GM04504 (cell line): ENCODE results near the gene IL17RC.
"Not testable (repeated sequence)": the region's sequence is repeated elsewhere in the genome, so short reads cannot be mapped to it uniquely, and the experiment has no call there.

Experiments
- DNase-seq: peaks from one replicate; pipeline ENCODE4 v3.0.0-alpha.2; 2012; ENCODE audit warnings: low read depth

IL17RC gene

DNA sequence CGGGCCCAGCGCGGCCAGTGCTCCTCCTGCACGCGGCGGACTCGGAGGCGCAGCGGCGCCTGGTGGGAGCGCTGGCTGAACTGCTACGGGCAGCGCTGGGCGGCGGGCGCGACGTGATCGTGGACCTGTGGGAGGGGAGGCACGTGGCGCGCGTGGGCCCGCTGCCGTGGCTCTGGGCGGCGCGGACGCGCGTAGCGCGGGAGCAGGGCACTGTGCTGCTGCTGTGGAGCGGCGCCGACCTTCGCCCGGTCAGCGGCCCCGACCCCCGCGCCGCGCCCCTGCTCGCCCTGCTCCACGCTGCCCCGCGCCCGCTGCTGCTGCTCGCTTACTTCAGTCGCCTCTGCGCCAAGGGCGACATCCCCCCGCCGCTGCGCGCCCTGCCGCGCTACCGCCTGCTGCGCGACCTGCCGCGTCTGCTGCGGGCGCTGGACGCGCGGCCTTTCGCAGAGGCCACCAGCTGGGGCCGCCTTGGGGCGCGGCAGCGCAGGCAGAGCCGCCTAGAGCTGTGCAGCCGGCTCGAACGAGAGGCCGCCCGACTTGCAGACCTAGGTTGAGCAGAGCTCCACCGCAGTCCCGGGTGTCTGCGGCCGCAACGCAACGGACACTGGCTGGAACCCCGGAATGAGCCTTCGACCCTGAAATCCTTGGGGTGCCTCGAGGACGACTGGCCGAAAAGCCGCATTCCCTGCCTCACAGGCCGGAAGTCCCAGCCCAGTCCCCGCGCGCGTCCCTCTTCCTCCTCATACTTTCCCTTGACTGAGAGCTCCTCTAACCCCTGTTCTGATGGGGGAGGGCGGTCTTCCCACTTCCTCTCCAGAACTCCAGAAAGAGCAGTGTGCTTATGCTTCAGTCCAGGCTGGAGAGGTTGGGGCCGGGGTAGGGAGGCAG is 1.4 kb upstream of the IL17RC start:
- peak; percentile 25 for DNase-seq

DNA sequence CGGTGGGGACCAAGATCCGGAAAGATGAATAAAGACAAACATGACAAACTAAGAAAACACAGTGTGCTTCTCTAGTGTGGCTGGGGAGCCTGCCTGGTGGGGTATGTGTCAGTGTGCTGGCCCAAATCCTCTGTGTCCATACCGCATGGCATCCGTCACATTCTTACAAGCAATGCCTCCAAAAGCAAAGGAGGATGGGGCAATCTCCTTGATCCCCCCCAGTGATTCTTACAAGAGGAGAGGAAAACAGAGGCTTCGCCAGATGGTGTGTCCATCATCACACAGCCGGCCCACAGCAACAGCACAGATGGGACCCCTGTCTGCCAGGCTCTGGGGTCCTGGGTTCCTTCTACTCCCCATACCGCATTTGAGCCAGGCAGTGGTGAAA is 558 bp upstream of the IL17RC start:
- DNase-seq: no peak

DNA sequence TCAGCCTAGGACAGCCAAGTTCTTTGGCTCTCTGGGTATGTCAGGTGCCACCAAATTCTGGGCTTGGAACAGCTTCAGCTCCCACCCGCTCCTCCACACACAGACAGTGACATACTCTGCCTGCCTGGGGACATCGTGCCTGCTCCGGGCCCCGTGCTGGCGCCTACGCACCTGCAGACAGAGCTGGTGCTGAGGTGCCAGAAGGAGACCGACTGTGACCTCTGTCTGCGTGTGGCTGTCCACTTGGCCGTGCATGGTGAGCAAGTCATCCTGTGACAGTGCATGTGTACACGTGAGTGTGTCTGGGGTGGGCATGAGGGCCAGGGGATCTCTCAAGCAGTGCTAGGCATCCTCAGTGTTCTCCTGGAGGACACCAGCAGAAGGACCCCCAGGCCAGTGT is 922 bp downstream of the IL17RC start:
- DNase-seq: no peak

DNA sequence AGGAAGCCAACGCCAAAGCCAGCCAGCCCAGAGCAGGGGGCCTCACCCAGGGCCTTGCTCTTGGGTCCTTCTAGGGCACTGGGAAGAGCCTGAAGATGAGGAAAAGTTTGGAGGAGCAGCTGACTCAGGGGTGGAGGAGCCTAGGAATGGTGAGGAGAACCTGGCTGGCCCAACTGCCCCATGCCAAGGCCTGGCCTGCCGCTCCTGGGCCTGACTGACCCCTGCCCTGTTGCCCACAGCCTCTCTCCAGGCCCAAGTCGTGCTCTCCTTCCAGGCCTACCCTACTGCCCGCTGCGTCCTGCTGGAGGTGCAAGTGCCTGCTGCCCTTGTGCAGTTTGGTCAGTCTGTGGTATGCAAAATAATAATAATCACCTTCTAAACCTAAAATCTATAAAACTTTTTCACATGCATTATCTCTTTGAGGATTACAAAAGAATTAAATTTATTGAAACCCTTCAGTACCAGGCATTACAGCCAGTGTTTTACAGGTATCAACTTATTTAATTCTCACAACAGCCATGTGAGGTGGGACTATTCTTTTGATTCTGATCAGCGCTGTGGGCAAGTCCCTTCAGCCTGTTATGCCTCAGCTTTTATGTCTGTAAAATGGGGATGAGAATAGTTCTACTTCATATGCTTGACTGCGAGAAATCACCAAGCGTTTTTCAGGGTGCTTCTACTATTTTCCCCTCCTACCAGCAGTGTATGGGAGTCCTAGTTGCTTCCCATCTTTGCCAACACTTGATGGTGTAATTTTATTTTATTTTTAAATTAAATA is 1.6 kb downstream of the IL17RC start:
- DNase-seq: no peak

DNA sequence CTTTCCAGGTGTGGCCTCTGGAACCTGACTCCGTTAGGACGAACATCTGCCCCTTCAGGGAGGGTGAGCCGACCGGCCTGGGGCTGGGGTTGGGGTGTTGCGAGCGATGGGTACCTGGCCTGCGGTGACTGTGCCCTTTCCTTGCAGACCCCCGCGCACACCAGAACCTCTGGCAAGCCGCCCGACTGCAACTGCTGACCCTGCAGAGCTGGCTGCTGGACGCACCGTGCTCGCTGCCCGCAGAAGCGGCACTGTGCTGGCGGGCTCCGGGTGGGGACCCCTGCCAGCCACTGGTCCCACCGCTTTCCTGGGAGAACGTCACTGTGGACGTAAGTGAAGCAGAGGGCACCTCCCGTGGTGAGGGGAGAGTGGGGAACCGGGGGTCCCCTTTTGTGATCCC is 11.3 kb downstream of the IL17RC start:
- no peak for DNase-seq

DNA sequence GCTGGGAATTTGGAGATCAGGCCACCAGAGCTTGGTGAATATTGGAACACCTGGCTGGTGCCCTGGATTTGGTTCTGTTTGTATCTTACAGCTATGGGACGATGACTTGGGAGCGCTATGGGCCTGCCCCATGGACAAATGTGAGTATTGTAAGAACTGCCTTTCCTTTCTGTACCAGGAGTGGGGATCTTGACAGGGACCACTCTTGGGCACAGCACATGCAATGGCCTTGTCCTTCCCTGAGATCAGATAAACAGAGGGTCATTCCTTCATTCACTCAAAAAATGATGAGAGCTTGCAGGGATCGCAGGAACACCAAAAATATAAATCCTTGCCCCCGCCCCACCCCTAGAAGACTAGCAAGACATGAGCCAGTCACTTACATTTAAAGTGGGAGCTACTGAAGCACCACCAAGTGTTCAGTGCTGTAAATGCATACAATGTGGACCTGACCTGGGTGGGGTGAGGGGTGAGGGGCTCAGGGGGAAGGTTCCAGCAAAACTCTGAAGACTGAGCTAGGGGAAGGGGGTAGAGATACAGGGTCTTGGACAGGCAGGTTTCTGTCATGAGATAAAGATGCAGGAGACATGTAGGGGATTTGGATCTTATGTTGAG is 14.0 kb downstream of the IL17RC start:
- DNase-seq: no peak

DNA sequence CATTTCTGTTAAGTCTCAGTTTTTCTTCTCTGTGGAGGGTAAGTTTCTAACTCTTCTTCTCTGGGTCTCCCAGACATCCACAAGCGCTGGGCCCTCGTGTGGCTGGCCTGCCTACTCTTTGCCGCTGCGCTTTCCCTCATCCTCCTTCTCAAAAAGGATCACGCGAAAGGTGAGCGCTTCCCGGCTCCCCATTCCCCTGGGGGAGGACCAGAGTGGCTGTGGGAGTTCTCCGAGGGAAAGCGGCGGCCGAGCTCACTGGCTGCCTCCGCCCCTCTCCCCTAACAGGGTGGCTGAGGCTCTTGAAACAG is 15.6 kb downstream of the IL17RC start:
- DNase-seq: no peak

DNA sequence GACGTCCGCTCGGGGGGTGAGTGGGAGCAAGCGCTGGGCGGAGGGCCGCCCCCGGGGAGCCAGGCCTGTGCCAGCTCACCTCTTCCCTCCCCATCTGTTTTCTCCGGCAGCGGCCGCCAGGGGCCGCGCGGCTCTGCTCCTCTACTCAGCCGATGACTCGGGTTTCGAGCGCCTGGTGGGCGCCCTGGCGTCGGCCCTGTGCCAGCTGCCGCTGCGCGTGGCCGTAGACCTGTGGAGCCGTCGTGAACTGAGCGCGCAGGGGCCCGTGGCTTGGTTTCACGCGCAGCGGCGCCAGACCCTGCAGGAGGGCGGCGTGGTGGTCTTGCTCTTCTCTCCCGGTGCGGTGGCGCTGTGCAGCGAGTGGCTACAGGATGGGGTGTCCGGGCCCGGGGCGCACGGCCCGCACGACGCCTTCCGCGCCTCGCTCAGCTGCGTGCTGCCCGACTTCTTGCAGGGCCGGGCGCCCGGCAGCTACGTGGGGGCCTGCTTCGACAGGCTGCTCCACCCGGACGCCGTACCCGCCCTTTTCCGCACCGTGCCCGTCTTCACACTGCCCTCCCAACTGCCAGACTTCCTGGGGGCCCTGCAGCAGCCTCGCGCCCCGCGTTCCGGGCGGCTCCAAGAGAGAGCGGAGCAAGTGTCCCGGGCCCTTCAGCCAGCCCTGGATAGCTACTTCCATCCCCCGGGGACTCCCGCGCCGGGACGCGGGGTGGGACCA is 16.1 kb downstream of the IL17RC start:
- DNase-seq: peak; percentile 34

DNA sequence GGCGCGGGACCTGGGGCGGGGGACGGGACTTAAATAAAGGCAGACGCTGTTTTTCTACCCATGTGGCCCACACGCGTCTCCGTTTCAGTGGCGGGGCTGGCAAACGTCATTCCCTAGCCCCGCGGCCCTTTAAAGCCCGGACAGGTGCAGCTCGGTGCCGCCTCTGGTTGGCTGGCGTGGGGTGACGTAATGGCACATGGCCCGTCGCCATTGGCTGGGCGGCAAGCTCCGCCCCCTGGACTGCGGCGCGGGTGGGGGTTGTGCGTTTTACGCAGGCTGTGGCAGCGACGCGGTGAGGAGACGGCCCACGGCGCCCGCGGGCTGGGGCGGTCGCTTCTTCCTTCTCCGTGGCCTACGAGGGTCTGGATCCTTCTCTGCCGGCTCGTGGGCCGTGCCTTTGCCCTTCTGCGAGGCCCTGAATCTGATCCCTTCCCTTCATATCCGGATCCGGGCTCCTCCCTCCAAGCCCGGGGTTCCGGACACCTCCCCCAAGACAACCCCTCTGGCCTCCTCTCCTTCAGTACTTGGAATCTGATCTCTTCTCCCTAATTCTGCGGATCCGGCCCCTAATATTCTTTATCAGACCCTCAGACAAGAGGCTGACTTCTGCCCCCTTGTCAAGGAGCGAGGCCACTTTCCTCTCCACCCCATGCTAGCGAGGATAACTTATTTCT is 16.8 kb downstream of the IL17RC start, which contains the start of gene CRELD1:
TSS of gene CRELD1 (plus strand) at position 274 of the 674 bp plus-strand sequence. CDS start 605 bp downstream, outside the sequence.
- peak; percentile 69 for DNase-seq

DNA sequence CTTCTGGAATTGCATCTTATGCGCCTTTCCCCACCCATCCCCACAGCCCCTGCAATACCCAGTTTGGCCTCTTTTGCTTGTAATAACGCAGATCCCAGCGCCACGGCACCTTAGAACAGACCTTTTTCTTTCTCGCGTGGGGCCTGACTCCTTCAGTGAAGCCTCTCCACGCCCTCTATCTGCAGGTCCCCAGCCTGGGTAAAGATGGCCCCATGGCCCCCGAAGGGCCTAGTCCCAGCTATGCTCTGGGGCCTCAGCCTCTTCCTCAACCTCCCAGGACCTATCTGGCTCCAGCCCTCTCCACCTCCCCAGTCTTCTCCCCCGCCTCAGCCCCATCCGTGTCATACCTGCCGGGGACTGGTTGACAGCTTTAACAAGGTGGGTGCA is 17.3 kb downstream of the IL17RC start:
- DNase-seq: no peak

DNA sequence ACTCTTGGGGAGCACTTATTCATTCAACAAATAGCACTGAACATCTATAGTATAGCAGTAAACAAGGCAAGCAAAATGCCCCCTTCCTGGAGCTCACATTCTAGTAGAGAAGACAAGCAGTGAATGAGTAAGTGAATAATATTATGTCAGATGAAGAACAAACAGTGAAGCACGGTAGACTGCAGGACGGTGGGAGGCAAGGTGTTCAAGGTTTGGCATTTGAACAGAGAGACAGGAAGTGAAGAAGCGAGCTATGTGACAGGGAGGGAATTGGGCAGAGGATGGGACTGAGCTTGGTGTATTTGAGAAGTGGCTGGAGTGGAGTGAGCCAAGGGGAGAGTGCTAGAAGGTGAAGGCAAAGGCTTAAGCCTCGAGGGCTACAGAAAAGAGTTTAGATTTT is 18.1 kb downstream of the IL17RC start:
- no peak for DNase-seq

DNA sequence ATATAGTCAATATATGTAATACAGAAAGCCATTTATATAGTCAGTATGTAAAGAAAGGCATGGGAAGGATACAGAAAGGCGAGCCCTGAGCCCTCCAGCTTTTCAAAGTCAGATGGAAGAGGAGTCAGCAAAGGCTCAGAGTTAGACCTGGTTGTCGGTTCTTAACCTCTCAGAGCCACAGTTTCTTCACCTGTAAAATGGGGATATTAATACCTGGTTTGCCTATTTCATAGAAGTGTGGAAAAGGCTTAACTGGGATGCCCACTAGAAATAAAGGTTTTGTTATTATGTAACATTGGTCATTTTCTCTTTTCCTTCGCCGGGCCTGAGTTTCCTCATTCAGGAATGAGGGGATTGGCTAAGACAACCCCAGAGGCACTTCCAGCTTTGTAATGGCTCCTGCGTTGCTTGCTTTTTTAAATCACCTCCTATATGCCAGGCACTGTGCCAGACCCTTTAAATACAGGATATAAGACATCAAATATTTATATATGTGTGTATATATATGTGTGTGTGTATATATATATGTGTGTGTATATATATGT is 19.1 kb downstream of the IL17RC start:
- DNase-seq: no peak

DNA sequence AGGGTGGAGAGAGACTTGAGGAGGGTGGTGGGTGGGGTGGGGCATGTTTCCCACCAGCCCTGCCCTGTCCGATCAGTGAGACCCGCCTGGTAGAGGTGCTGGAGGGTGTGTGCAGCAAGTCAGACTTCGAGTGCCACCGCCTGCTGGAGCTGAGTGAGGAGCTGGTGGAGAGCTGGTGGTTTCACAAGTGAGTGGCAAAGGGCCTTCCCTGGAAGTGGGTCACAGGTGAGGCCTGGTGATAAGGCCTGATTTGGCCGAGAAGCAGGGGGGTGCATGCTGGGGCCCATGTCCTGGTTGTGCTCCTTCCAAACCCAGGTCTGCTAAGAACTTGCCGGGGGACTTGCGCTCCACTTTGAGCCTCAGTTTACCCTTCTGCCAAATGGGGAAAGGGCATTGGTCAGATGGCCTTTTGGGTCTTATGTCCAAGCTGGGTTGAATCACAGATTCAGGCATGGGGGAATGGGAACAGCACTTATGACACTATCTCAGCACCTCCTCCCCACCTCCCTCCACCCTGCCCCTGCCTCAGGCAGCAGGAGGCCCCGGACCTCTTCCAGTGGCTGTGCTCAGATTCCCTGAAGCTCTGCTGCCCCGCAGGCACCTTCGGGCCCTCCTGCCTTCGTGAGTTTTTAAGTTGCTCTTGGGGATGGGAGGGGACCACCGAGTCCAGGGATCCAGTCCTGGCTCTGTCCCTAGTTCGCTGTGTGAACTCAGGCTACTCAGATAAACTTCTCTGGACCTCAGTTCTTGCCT is 20.8 kb downstream of the IL17RC start:
- no peak for DNase-seq

DNA sequence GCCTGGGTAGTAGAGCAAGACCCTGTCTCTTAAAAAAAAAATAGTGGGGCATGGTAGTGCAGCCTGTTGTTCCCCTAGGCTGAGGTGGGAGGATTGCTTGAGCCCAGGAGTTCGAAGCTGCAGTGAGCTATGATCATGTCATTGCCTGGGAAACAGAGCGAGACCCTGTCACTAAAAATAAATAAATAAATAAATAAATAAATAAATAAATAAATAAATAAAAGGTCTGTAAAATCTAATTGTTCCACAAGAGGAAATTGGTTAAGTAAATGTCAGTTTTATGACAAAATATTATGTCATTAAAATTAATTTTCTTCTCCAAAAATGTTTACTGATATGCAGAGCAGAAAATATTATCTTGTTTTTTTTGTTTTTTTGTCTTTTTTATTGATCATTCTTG is 22.1 kb downstream of the IL17RC start:
- DNase-seq: no peak

DNA sequence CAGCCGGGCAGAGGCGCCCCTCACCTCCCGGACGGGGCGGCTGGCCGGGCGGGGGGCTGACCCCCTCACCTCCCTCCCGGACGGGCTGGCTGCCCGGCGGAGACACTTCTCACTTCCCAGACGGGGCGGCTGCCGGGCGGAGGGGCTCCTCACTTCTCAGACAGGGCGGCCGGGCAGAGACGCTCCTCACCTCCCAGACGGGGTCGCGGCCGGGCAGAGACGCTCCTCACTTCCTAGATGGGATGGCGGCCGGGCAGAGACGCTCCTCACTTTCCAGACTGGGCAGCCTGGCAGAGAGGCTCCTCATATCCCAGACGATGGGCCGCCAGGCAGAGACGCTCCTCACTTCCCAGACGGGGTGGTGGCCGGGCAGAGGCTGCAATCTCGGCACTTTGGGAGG is 23.0 kb downstream of the IL17RC start:
- DNase-seq: not testable (repeated sequence)

DNA sequence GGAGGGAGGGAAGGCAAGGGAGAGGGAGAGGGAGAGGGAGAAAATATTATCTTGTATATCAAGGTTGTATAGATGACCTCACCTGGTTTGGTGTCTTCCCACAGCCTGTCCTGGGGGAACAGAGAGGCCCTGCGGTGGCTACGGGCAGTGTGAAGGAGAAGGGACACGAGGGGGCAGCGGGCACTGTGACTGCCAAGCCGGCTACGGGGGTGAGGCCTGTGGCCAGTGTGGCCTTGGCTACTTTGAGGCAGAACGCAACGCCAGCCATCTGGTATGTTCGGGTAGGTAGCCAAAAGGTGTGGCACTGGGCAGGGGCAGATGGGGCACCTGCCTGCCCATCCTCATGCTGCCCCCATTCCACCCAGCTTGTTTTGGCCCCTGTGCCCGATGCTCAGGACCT is 23.8 kb downstream of the IL17RC start:
- DNase-seq: no peak

DNA sequence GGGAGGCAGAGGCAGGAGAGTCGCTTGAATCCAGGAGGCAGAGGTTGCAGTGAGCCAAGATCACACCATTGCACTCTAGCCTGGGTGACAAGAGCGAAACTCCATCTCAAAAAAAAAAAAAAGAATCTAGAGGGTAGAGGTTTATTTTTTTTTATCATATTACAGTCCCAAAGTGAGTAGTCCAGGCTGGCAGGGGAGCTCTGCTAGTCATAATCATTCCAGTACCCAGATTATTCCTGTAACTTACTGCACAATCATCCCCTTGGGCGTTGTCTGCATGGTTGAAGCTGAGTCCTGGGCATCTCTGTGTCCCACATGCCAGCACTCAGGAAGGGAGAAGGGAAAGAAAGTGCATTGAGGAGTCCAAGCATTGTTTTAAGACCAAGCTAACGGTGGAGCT is 25.3 kb downstream of the IL17RC start:
- DNase-seq: no peak

DNA sequence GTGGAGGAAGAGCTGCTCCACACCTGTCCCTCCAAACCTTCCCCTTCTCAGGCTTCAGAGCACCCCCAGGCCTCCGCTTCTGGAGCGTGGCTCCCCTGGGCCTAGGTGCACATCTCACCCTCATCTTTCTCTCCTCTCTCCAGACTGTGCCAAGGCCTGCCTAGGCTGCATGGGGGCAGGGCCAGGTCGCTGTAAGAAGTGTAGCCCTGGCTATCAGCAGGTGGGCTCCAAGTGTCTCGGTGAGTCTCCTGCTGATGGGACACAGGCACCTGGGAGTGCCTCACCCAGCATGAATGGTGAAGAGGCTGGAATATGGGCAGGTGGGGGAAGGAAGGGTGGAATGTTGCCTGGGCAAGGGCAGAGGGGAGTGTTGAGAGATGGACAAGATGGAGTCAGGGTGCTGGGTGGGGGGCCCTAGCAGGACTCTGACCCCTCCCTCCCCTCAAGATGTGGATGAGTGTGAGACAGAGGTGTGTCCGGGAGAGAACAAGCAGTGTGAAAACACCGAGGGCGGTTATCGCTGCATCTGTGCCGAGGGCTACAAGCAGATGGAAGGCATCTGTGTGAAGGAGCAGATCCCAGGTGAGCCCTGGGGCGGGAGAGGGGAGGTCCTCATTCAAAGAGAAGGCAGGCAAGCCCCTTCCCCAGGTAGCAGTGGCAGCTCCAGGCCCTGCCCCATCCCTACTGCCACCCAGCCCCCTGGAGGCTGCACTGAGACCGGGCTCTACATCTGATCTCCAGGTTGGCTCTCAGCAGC is 26.2 kb downstream of the IL17RC start:
- DNase-seq: no peak

DNA sequence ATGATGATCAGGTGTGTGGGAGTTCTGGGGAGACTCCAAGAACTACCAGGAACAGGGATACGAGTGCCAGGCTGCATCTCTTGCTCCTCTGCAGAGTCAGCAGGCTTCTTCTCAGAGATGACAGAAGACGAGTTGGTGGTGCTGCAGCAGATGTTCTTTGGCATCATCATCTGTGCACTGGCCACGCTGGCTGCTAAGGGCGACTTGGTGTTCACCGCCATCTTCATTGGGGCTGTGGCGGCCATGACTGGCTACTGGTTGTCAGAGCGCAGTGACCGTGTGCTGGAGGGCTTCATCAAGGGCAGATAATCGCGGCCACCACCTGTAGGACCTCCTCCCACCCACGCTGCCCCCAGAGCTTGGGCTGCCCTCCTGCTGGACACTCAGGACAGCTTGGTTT is 27.4 kb downstream of the IL17RC start:
- no peak for DNase-seq

DNA sequence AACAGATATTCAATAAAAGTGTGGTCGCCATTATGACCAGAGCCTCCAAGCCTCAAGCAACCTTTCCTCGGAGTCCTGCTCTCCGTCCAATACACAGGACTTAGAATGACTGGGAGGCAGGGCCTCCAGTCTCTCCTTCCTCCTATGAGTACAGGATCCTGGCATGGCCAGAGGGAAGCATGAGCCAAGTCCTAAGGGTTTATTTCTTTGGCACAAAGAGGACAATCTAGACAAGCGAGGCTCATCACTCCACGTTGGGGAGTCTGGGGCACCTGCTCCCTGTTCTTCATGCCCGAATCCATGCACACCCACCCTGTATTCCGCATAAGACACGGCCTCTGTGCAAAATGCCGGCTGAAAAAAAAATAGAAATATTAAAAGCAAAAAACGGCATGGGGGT is 28.5 kb downstream of the IL17RC start:
- no peak for DNase-seq
